Measurements from ENCODE around the gene CTNNA1.
"Not testable (repeated sequence)": the region's sequence is repeated elsewhere in the genome, so short reads cannot be mapped to it uniquely, and the experiment has no call there.

The CTNNA1 gene

DNA sequence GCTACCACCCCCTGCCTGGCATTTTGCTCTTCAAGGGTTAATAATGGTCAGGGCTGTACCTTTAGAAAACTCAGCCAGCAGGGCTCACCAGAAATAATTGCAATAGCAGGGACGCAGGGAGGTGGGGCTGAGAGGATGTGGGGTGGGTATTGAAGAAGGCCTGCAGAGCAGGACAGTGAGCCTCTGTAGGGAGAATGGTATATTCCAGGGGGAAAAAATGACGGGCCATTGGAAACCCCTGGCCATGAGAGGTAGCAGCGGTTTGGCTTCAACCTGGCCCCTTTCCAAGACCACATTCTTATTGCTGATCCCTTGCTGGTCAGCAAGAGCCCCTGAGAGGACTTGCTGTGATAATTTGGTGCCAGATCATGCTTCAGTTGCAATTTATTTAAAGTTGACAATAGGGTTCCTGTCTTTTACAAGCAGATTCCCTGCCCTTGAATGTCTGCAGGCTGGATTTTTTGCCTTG lies 36.7 kb upstream of the CTNNA1 start:
- Mint-ChIP-seq H3K4me1 (ENCODE audit: low read depth) (no peaks in the 10 kb centered on the region), H3K4me3 (no peak overlapping the region), H3K9me3 (ENCODE audit: low read depth) (no peaks in the 10 kb centered on the region), H3K27me3 (peaks cover 30% of the 10 kb centered on the region), H3K27ac (no peak overlapping the region), H3K36me3 (no peaks in the 10 kb centered on the region)

DNA sequence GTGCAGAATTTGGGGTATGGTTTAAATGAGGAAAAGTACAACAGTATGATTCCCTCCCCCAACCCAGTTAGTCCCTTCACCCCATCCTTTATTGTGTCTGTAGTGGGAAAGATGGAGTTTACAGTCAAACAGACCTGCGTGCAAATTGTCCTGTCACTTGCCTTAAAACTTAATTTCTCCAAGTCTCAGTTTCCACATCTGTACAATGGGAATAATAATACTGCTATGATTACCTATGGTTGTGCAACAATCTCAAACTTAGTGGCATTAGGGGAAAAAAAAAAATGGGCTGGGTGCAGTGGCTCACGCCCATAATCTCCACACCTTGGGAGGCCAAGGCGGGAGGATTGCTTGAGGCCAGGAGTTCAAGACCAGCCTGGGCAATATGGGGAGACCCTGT lies 35.8 kb upstream of the CTNNA1 start:
- H3K4me3 Mint-ChIP-seq: no peak overlapping the region
- H3K4me1 Mint-ChIP-seq (ENCODE audit: low read depth): no peaks in the 10 kb centered on the region
- H3K27ac Mint-ChIP-seq: no peak overlapping the region
- peaks cover 28% of the 10 kb centered on the region for H3K27me3 Mint-ChIP-seq
- no peaks in the 10 kb centered on the region for H3K9me3 Mint-ChIP-seq (ENCODE audit: low read depth)
- no peaks in the 10 kb centered on the region for H3K36me3 Mint-ChIP-seq

DNA sequence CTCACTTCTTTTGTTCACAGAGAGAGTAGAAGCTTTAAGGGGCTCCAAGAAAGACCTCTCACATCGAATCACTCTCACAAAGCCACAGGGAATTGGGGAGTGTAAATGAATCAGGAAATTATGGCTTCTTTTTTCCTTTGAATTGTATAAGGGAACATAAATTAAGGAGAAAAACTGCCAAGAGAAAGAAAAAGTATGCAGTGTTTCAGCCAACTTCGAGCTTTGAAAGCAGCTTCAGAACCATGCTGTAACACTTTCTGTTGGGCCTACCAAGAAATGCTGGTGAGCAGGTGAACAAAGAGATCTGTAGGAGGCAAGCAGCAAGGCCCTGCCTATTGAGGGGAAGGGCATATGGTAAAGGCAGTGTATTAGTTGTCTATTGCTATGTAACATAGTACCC lies 33.4 kb upstream of the CTNNA1 start:
- H3K27ac Mint-ChIP-seq: no peak overlapping the region
- peaks cover 31% of the 10 kb centered on the region for H3K27me3 Mint-ChIP-seq
- H3K4me1 Mint-ChIP-seq (ENCODE audit: low read depth): no peaks in the 10 kb centered on the region
- H3K4me3 Mint-ChIP-seq: no peak overlapping the region
- no peaks in the 10 kb centered on the region for H3K36me3 Mint-ChIP-seq
- no peaks in the 10 kb centered on the region for H3K9me3 Mint-ChIP-seq (ENCODE audit: low read depth)

DNA sequence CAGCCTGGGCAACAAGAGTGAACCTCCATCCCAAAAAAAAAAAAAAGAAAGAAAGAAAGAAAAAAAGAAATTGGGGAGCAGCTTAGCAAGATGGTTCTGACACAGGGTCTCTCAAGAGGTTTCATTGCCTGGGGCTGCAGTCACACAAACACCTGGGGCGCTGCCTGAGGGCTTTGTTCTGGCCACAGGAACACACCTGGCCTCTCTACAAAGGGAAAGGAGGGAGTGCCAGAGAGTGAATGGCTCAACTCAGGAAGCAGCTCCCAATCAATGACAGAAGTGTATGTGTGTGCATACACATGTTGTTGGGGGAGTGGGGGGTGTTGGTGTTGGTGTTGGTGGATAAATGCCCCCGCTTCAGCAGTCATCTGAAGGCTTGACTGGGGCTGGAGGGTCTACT lies 32.4 kb upstream of the CTNNA1 start:
- Mint-ChIP-seq H3K9me3 (ENCODE audit: low read depth) (no peaks in the 10 kb centered on the region), H3K4me1 (ENCODE audit: low read depth) (peaks cover 4% of the 10 kb centered on the region), H3K36me3 (no peaks in the 10 kb centered on the region), H3K27me3 (peaks cover 36% of the 10 kb centered on the region), H3K27ac (no peak overlapping the region), H3K4me3 (no peak overlapping the region)

DNA sequence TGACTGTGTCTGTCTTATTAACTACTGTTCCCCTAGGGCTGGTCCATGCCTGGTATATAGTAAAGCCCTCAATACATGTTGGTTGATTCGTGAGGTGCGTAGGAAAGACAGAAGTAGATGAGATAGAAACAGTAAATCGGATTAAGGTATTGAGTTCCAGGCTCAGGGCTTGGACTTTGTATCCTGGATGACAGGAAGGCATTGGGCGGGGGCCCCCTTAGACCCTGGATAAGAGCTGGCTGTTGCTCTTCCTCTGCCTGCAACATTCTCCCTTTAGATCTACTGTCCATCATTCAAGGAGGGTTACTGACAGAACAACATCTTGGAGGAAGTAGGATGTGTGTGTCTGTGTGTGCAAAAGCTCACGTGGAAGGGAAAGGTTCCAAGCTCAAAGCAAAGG lies 31.2 kb upstream of the CTNNA1 start:
- no peaks in the 10 kb centered on the region for H3K36me3 Mint-ChIP-seq
- peaks cover 37% of the 10 kb centered on the region for H3K27me3 Mint-ChIP-seq
- peaks cover 10% of the 10 kb centered on the region for H3K4me1 Mint-ChIP-seq (ENCODE audit: low read depth)
- no peaks in the 10 kb centered on the region for H3K9me3 Mint-ChIP-seq (ENCODE audit: low read depth)
- no peak overlapping the region for H3K4me3 Mint-ChIP-seq
- H3K27ac Mint-ChIP-seq: no peak overlapping the region

DNA sequence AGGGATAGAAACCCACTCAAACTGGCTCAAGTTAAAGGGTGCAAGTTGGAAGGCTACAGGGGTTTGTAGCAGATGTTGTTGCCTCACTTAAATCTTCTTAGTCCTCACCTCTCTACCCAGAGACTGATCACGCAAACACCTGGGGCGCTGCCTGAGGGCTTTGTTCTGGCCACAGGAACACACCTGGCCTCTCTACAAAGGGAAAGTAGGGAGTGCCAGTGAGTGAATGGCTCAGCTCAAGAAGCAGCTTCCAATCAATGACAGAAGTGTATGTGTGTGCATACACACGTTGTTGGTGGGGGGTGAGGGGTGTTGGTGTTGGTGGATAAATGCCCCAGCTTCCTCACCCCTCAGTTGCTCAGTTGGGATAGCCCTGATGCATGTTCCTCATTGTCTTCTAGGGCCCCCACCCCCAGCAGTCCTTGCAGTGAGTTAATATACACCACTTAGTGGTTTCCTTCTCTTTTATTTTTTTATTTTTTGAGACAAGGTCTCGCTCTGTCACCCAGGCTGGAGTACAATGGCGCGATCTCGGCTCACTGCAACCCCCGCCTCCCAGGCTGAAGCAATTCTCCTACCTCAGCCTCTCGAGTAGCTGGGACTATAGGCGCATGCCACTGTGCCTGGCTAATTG lies 30.6 kb upstream of the CTNNA1 start:
- Mint-ChIP-seq H3K27me3 (peaks cover 34% of the 10 kb centered on the region), H3K4me3 (no peak overlapping the region), H3K27ac (no peak overlapping the region), H3K4me1 (ENCODE audit: low read depth) (peaks cover 17% of the 10 kb centered on the region), H3K9me3 (ENCODE audit: low read depth) (no peaks in the 10 kb centered on the region), H3K36me3 (no peaks in the 10 kb centered on the region)

DNA sequence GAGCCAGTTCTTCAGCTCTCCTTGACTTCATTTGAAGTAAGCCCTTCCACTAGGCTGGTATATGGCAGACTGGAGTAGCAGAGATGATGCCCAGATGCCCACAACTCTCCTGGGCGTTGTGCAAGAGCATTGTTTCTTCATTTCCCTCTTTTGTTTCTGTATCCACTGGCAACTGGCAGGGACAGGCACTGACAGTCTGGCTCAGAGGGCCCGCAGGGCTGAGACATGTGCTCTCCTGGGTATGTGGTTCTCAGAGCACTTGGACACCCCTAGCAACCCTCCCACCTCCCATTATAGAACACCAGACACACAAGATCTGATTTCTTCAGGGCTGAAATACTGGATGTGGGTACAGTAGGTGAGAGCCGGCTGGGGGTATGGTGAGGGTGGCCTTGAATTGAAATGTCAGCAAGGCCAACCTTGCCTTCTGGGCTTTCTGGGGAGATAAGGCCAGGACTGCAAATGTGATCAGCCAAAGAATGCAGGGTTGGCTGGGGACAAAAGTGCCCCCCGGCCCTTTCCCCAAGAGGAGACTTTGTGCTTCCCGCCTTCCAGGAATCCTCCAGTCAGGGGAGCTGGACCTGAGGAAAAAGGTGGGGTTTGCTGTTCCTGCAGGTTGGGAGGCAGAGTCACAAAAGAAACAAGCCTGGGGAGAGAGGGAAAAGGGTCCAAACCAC lies 28.6 kb upstream of the CTNNA1 start:
- peaks cover 17% of the 10 kb centered on the region for H3K4me1 Mint-ChIP-seq (ENCODE audit: low read depth)
- H3K36me3 Mint-ChIP-seq: no peaks in the 10 kb centered on the region
- H3K27ac Mint-ChIP-seq: no peak overlapping the region
- H3K27me3 Mint-ChIP-seq: peaks cover 31% of the 10 kb centered on the region
- no peaks in the 10 kb centered on the region for H3K9me3 Mint-ChIP-seq (ENCODE audit: low read depth)
- H3K4me3 Mint-ChIP-seq: no peak overlapping the region

DNA sequence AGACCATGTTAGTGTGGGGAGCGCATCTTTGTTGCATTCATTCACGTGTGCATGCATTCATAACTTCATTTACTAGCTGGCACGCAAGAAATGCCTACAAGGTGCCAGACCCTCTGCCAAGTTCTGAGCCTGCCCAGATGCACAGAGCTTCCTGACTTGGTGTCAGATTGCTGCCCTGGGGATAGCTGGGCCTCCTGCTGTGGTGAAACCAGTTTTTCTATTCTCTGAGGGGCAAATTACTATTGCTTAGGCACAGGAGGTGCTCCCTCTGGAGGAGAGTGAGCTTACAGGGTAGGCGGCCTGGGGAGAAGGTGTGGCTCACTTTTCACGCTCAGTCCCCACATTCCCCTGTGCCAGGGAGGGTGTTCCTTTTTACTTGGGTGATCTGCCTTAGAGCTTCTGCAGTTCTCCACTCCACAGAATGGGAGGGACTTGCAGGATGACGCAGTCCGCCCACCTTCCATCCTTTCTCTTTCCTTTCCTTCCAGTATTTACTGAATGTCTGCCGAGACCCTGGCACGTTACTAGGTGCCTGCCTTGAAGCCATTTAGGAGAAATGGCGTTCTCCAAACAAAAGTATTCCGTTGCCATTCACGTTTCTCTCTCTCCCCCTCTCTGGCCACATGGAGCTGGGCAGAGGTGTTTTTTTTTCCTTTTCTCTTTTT lies 27.9 kb upstream of the CTNNA1 start:
- H3K27me3 Mint-ChIP-seq: peaks cover 32% of the 10 kb centered on the region
- H3K36me3 Mint-ChIP-seq: no peaks in the 10 kb centered on the region
- H3K9me3 Mint-ChIP-seq (ENCODE audit: low read depth): no peaks in the 10 kb centered on the region
- H3K27ac Mint-ChIP-seq: no peak overlapping the region
- peaks cover 17% of the 10 kb centered on the region for H3K4me1 Mint-ChIP-seq (ENCODE audit: low read depth)
- H3K4me3 Mint-ChIP-seq: no peak overlapping the region

DNA sequence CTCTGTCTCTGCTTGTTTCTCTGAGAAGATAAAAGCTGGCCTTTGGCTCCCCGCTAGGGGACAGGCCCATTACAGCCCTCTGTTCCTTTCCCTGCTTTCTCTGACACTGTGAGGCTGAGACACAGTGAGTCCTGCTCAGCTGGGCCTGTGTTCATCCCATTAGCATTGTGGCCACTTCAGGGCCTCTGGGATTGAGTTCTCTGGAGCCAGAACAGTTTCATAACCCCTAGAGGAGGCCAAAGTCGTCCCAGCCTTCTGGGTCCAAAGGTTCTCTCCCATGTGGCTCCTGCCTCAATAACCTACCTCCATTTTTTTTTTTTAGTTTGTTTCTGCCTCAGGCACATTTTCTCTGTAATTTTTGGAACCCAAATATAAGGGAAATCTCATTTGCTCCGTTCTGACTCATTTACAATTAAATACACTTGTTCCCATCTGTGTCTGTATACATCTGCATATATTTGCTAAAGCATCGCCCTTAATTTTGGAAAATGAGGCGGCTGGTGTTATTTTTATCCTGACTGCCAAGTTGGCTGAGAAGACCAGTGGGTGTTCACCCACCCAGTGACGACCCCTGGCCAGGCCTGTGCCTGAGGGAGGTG lies 27.3 kb upstream of the CTNNA1 start:
- no peak overlapping the region for H3K4me3 Mint-ChIP-seq
- H3K4me1 Mint-ChIP-seq (ENCODE audit: low read depth): peaks cover 17% of the 10 kb centered on the region
- H3K27me3 Mint-ChIP-seq: peaks cover 35% of the 10 kb centered on the region
- H3K36me3 Mint-ChIP-seq: no peaks in the 10 kb centered on the region
- no peaks in the 10 kb centered on the region for H3K9me3 Mint-ChIP-seq (ENCODE audit: low read depth)
- no peak overlapping the region for H3K27ac Mint-ChIP-seq

DNA sequence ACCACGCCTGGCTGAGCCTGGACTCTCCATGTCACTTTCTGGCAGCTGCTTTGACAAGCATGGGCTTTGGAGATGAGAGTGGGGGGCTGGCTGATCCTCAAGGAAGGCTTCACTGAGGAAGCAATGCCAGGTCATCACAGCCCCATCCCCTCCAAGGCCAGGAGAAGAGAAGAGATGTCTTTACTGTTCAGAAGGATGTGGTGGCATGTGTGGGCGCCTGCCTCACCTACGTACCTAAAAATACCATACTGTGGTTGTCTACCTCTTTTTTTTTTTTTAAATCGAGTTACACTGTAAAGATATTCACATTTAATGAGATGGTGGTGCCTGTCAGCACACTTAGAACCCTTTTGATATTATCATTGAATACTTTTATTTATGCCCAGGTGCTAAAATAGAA lies 26.4 kb upstream of the CTNNA1 start:
- H3K4me1 Mint-ChIP-seq (ENCODE audit: low read depth): peaks cover 17% of the 10 kb centered on the region

DNA sequence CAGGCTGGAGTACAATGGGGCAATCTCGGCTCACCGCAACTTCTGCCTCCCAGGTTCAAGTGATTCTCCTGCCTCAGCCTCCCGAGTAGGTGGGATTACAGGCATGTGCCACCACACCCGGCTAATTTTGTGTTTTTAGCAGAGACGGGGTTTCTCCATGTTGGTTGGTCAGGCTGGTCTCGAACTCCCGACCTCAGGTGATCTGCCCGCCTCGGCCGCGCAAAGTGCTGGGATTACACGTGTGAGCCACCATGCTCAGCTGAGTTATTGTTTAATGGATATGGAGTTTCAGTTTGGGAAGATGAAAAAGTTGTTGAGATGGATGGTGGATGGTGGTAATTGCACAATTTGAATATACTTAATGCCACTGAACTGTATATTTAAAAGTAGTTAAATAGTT lies 22.7 kb upstream of the CTNNA1 start:
- Mint-ChIP-seq H3K4me1 (ENCODE audit: low read depth) (peaks cover 15% of the 10 kb centered on the region), H3K27me3 (peaks cover 25% of the 10 kb centered on the region)
- H3K9me3 Mint-ChIP-seq (ENCODE audit: low read depth); H3K36me3 Mint-ChIP-seq; H3K27ac Mint-ChIP-seq; H3K4me3 Mint-ChIP-seq: not testable (repeated sequence)

More for the DNA sequence above, 26.4 kb upstream of the CTNNA1 start:
- Mint-ChIP-seq H3K27me3 (peaks cover 34% of the 10 kb centered on the region), H3K9me3 (ENCODE audit: low read depth) (no peaks in the 10 kb centered on the region), H3K27ac (no peak overlapping the region), H3K36me3 (no peaks in the 10 kb centered on the region), H3K4me3 (no peak overlapping the region)

DNA sequence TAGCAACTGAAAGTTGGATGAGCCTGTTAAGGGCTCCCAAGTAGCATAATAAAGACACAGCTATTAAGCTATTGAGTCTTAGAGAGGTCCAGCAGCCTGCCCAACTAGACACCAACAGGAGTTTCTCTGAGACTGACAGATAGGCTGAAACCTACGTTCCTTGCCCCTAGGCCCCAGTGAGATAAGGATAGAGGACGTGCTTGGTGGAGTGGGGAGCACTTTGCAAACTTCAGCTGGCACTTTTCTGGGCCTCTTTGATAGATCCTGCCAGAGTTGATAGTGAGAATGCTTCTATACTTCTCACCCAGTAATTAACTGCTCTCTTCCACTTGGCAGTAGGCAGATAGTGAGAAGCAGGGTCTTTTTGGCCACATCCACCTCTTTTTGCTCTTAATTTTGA lies 20.8 kb upstream of the CTNNA1 start:
- Mint-ChIP-seq H3K4me3 (no peak overlapping the region), H3K36me3 (peaks cover 2% of the 10 kb centered on the region), H3K4me1 (ENCODE audit: low read depth) (peaks cover 2% of the 10 kb centered on the region), H3K27me3 (peaks cover 21% of the 10 kb centered on the region), H3K27ac (no peak overlapping the region), H3K9me3 (ENCODE audit: low read depth) (no peaks in the 10 kb centered on the region)

DNA sequence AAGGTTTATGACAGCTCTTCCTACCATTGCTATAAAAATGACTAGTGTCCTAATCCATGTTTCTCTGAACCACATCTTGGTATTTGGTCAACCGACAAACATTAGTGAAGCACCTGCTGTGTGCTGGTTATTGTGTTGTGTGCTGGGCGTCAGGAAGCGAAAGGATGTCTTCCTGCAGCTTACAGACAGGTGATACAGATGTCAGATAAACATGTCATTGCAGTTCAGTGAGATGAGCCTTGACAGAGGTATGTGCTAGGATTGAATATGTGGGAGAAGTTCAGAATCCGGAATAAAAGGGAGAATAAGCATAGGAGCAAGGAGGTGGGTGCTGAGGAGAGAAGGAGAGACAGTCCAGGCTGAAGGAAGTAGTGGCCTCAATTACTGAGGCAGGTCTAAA lies 20.3 kb upstream of the CTNNA1 start:
- H3K27me3 Mint-ChIP-seq: peaks cover 22% of the 10 kb centered on the region

DNA sequence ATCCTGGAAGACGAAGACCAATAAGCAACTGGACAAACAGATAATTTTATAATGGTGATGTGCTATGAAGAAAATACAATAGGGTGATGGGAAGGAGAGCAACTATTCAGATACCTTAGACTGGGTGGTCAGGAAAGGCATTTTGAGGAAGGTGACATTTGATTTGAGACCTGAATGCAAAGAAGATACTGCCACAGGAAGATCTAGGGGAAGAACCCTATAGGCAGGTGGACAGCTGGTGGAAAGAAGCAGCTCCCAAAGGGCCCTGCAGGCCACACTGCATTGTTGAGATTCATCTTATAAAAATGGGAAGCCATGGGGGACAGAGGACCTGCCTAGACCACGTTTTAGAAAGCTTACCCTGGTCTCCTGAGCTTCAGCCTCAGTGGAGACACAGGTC lies 19.7 kb upstream of the CTNNA1 start:
- Mint-ChIP-seq H3K27ac (no peak overlapping the region), H3K27me3 (peaks cover 22% of the 10 kb centered on the region), H3K36me3 (peaks cover 2% of the 10 kb centered on the region), H3K4me1 (ENCODE audit: low read depth) (peaks cover 3% of the 10 kb centered on the region), H3K4me3 (no peak overlapping the region), H3K9me3 (ENCODE audit: low read depth) (no peaks in the 10 kb centered on the region)

More for the DNA sequence above, 20.3 kb upstream of the CTNNA1 start:
- Mint-ChIP-seq H3K9me3 (ENCODE audit: low read depth) (no peaks in the 10 kb centered on the region), H3K4me3 (no peak overlapping the region), H3K27ac (no peak overlapping the region), H3K36me3 (peaks cover 2% of the 10 kb centered on the region), H3K4me1 (ENCODE audit: low read depth) (no peaks in the 10 kb centered on the region)

DNA sequence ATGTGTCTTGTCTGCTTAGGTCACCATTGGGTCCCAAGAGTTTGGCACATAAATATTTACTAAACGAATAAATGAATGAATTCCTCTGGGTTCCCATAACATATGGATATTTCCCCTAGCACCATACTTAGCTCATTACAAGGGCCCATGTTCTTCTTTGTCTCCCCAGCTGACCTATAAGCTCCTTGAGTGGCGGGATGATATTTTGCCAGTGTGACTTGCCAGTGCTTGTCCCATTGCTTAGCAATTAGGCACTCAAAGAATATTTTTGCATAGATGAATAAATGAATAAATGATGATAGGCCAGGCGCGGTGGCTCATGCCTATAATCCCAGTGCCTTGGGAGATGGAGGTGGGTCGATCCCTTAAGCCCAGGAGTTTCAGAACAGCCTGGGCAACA lies 16.9 kb upstream of the CTNNA1 start:
- no peaks in the 10 kb centered on the region for H3K9me3 Mint-ChIP-seq (ENCODE audit: low read depth)
- H3K36me3 Mint-ChIP-seq: peaks cover 2% of the 10 kb centered on the region
- peaks cover 8% of the 10 kb centered on the region for H3K4me1 Mint-ChIP-seq (ENCODE audit: low read depth)
- peaks cover 13% of the 10 kb centered on the region for H3K27me3 Mint-ChIP-seq
- H3K27ac Mint-ChIP-seq: no peak overlapping the region
- no peak overlapping the region for H3K4me3 Mint-ChIP-seq
